Measurements from ENCODE around the gene SKOR1.
A peak's percentile ranks its signal among the peaks of the same experiment; 100 is the strongest.

Gene SKOR1

GRCh38 chr15:67854358-67854757 lies 29.0 kb downstream of the SKOR1 start:
- no peak for DNase-seq

- DNase-seq: no peak
These were observed 30.5 kb downstream of the SKOR1 start for GRCh38 chr15:67855842-67856241.

- DNase-seq: no peak
These were observed 31.9 kb downstream of the SKOR1 start for GRCh38 chr15:67857220-67857619.

DNA sequence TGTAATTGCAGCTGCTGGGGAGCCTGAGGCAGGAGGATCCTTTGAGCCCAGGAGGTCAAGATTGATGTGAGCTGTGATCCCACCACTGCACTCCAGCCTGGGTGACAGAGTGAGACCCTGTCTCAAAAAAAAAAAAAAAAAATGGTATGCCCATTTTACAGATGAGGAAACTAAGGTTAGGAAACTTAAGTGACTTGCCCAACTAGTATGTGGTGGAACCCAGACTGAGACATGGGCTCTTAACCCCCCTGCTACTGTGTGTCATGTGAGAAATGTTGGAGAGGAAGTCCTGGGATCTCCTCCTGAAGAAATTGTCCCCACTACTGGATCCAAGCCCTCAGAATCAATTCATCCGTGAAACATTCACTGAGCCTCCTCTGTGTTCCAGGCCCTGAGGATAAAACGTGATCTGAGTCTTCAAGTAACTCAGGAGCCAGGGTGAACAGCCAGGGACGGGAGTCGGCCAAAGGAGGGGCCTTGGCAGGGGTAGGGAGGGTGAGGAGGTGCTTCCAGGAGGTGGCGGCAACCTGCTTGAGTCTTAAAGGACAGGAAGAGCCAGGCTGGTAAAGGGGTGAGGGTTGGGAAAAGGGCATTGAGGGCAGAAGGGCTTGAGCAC lies 34.1 kb downstream of the SKOR1 start:
- DNase-seq: no peak

GRCh38 chr15:67861983-67862382 lies 36.7 kb downstream of the SKOR1 start:
- DNase-seq: no peak

GRCh38 chr15:67862750-67863441 lies 37.6 kb downstream of the SKOR1 start:
- no peak for DNase-seq

GRCh38 chr15:67863442-67863987 lies 38.2 kb downstream of the SKOR1 start:
- DNase-seq: peak; percentile 53

DNA sequence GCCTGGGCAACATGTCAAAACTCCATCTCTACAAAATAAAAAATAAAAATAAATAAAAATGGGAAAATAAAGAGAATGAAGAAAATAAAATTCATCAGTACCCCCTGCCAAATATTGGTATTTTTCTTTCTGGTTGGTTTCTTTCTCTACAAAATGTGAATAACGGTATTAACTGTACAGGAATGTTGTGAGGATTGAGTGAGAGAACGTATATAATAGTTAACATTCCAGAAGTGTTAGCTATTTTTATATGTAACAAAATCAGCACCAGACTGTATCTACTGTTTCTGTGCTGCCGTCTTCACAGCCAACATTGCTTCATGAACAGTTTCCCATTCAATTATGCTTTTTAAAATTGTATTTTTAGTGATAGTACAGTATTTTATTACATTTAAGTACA lies 40.0 kb downstream of the SKOR1 start:
- DNase-seq: no peak

- DNase-seq: no peak
These were observed 40.5 kb downstream of the SKOR1 start for GRCh38 chr15:67865766-67866165.

DNA sequence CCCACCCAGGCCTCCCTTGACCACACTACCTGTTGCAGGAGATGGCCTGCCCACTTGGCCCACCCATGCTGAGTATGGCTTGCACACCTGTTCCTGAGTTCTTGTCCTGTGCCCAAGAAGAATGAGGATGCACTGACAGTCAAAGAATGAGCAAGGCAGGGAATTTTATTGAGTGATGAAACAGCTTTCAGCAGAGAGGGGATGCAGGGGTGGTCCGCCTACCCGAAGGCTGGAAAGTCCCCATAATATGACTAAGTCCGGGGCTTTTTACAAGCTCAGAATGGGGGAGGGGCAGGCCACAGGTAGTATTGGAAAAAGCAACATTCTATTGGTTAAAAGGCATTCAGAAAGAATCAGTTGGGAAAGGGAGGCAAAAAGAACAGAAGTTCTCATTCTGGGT lies 44.4 kb downstream of the SKOR1 start:
- DNase-seq: no peak

DNA sequence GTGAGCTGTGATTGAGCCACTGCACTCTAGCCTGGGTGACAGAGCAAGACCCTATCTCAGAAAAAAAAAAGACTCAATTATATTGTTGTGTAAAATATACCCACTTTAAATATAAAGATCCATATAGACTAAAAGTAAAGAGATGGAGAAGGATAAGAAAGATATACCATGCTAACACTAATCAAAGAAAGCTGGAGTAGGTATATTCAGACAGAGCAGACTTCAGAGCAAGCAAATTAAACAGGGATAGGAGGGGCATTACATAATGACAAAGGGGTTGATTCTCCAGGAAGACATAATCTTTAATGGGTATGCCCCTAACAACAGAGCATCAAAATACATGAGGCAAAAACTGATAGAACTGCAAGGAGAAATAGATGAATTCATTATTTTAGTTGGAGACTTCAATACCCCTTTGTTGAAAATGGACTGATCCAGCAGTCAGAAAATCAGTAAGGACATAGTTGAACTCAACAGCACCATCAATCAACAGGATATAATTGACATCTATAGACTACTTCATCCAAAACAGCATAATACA lies 45.6 kb downstream of the SKOR1 start:
- no peak for DNase-seq

GRCh38 chr15:67873777-67874176 lies 48.5 kb downstream of the SKOR1 start:
- DNase-seq: no peak

DNA sequence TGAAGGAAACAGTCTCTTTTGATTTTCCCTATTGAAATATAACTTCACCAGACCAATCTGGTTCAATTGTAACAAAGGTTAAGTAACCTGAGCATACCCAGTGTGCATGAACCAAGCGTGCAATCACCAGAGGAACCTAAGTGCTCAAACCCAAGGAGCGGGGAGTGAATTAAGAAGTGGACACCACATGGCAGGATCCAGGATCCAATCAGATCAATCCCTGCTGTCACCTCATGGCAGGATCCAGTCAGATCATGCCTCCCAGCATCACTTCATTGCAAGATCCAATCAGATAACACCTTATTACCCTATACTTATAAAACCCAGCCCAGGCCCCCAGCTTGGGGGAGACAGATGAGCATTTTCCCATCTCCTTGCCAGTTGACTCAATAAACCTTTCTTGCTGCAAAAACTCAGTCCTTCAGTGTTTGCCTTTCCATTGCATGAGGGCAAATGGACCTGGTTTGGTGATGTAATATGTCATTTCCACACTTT lies 53.5 kb downstream of the SKOR1 start:
- DNase-seq: no peak

- no peak for DNase-seq
These were observed 54.3 kb downstream of the SKOR1 start for GRCh38 chr15:67879440-67880129.

GRCh38 chr15:67880651-67881182 lies 55.4 kb downstream of the SKOR1 start:
- DNase-seq: no peak

DNA sequence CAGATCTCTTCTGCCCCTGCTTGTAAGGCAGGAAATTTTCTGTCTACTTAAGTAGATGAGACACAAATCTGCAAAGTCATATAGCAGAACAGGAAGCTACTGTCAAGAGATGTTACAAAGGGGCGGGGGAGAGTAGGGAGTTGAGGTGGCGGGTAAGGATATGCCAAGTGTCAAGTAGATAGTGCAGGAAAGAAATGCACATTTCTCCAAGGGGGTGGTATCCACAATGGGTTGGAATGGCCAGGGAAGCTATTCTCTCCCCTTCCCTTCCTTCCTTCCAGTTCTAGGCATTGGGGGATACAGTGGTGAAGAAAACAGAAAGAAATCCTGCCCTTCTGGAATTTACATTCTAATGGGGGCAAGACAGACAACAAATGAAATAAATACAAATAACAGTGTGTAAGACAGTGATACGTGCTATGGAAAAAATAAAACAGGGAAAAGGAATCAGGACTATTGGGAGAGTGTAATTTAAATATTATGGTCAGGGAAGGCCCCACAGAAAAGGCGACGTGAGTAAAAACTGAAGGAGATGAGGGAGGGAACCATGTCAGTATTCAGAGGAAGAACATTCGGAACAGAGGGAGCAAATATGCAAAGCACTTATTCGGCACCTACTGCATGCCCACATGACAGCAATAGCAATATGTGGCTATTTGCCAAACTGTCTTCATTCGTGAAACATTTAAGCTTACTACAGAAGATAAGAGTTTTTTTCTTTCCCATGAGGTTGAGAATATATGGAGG lies 57.4 kb downstream of the SKOR1 start:
- DNase-seq: no peak

GRCh38 chr15:67883234-67883773 lies 58.0 kb downstream of the SKOR1 start:
- no peak for DNase-seq

DNA sequence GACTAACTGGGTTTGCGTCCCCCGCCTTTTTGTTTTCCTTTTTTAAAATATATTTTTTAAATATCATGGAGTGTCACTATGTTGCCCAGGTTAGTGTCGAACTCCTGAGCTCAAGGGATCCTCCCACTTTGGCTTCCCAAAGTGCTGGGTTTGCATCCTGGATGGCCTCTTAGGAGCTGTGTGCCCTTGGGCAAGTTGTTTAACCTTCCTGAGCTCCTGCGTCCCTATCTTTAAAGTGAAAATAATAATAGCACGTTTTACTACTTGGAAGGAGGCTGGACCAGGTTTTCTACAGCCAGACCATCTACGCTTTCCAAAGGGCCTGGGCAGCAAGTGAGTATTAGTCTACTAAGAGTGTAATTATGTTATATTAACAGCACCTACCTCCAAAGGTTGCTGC lies 58.7 kb downstream of the SKOR1 start:
- no peak for DNase-seq

Data from NCI-H1048 (cell line).